Activated gamma-delta T cell treated with Interleukin-2 at 50 U/mL for 16 hours (primary cell): ENCODE measurements around the gene LRP1.

Experiments used
- DNase-seq: peaks from one replicate; pipeline ENCODE4 v3.0.0-alpha.2; 2020

LRP1 gene

DNA sequence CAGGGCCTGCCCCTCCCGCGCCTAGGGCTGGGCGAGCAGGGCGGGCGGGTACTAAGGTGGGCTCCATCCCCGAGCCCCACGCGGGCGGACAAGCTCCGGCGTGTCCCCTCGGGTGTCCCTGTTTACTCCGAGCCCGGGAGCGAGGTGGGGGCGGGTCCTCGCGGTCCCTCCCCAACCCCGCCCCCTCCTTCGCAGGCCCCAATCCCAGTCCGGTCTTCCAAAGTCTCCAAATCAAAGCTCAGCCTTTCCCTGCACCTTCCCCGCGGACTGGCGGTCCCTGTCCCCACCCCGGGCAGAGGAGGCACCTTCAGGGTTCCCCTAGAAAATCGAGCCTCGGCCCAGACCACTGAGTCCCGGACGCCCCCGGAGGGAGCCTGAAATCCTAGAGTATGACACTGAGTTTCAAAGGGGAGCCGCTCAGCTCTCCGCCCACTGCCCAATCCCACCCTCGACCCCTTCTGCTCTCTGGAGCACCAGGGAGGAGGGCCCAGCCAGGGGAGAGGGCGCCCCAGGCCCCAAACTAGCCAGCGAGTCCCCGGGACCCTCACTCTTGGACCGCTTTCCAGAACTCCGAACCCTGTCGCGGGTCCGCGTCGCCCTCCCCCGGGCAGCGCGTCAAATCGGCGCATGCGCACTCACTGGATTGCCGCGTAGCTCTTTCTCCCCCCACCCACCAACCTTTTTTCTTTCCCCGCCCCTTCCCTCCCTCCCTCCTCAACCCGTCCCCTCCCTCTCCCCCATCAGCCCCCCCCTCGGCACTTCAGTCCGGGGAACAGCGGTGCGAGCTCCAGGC, at the start of gene LRP1:
TSS of gene LRP1 (plus strand) at position 758 of the 793 bp plus-strand sequence. CDS start 482 bp downstream, outside the sequence.
- DNase-seq = peak; percentile 70

GRCh38 chr12:57078519-57079404, 49.5 kb upstream of the LRP1 start, which contains the start of gene NEMP1:
TSS of gene NEMP1 (minus strand) at chr12:57078791. CDS start at chr12:57078745, 46 bp downstream.
- DNase-seq = peak; percentile 95

DNA sequence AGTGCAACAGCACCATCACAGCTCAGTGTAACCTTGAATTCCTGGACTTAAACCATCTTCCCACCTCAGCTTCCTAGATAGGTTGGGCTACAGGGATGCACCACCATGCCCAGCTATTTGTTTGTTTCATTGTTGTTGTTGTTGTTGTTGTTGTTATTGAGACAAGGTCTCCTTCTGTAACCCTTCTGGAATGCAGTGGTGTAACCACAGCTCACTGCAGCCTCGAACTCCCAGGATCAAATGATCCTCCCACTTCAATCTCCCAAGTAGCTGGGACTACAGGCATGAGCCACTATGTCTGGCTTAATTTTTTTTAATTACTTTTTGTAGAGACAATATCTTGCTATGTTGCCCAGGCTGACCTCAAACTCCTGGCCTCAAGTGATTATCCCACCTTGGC, 48.5 kb upstream of the LRP1 start:
- no peak for DNase-seq

GRCh38 chr12:57080855-57081254, 47.4 kb upstream of the LRP1 start:
- no peak for DNase-seq

GRCh38 chr12:57085999-57086492, 42.2 kb upstream of the LRP1 start:
- no peak for DNase-seq

DNA sequence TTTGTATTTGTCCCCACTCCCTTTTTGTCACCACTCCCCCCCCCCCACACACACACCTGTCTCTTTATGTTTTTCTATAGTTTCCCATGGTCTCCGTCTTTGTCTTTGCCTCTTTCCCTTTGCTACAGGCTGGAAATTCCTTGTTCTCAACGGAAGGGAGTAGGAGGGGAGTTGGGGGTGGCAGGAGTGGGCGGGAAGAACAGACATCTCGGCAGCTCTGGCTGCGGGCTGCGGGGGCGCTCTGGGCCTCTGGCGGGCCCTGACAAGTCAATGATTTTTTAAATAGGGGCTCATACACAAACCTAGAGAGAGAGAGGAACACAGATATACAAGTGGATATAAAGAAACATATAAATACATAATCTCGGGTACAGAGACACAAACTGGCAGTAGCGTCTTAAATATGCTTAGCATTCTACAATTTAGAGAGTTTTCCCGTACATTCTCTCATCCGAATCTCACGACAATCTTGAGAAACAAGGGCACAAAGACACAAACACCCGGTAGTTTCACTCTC, 41.7 kb upstream of the LRP1 start:
- peak; percentile 42 for DNase-seq

- peak; percentile 88 for DNase-seq
These were observed 41.1 kb upstream of the LRP1 start for GRCh38 chr12:57087010-57087690.

DNA sequence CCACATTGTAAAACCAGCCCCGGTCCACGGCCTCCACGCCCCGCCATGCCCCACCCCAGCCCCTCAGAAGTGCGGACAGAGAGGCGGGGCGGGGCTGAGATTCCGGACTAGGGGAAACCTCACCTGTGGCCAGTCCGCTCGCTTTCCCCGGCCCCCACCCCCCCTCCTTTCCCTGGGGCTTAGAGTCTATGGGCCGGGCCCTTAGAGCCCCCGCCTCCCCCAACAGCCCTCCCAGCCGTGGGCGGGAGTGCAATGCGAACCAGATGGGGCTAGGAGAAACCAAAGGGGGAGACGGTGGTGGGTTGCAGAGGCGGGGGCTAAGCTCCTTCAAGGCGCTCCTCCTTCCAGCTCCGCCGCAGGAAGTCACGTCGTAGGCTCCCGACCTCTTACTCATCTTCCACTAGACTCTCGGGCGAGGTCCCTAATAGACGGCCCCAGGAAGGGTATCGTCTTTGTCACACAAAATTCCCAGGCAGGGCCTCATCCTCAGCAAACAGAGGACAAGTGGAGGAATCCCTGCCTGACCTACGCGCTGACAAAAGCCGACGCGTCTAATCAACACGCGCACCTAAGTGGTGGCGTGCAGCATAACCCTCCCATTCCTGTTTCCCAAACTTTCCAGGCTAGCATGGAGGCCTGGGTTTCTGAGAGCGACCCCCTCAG, 40.5 kb upstream of the LRP1 start:
- DNase-seq = peak; percentile 72

DNA sequence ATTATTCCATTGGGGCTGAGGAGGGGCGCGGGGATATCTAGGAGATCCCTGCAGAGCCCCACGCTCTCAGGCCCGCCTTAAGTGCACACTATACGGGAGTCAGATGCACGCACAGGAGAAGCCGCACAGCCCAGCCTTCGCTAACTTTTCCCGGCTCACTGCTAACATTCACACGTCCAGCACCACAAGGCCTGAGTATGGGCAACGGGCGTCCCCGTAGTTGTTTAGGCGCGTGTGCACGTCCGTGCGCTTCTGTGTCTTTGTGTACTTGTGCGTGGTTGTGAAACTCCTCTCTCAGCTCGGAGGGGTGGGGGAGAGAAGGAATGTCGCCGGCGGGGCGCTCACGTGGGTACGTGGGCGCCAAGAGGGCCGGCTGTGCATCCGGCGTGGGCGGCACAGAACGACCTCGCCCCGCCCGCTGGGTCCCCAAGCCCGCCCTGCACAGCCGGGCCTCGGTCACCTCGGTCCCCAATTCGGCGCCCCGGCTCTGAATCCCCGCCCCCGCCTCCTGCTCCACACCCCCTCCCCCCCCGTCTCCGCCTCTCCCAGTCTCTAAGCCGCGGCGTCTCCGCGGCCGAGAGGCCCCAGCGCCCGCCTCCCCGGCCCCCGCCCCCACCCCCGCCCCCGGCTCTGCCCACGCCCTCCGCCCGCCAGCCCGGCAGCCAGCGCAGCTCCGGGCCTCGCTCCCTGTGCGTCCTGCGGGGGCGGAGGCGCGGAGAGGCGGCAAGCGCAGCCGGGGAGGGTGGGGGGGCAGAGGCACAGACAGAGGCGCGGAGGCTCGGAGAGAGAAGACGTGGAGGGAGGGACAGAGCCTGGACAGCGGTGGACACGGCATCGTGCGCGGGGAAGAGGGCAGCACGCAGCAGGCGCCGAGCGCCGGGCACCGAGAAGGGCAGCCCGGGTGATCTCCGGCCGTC, 39.7 kb upstream of the LRP1 start, which contains the start of gene NAB2:
TSS of gene NAB2 (plus strand) at position 761 of the 917 bp plus-strand sequence. CDS start 158 bp downstream, outside the sequence.
- peak; percentile 96 for DNase-seq

DNA sequence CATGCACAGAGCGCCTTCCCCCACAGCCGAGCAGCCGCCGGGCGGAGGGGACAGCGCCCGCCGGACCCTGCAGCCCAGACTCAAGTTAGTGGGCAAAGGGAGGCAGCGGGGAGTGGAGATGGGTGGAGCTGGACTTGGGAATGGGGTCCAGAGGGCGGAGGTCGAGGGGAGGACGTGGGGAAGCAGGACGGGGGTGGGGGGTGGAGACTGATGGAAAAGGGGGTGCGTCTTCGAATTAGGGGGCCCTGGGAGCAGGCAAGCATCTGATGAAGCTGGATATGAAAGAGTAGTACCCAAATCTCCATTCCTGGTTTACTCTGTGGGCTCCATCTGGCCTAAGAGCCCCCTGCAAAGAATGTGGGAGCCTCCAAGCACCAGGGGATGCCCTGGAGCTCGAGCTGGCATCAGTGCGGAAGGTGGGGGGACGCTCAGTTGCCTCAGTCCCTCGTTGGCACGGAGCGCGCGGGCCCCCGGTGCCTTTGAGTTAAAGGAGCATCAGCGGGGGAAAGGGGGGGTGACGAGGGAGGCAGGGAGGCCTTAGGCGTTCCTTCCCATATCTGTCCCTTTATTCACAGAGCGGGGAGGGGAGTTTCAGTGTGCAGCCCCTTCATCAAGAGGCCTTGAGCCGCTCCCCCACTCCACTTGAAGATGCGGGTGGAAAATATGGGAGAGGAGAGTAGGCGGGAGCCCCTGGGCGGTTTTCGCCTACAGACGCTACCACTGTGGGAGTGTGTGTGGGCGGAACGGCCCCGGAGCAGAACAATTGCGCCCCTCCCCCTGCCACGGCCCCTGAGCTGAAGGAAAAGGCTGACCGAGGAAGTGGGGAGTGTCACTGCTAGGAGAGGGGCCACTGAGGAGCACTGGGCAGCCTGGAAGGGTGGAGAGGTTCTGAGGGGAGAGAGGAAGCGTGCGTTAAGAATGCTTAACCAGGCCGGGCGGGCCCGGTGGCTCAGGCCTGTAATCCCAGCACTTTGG, 38.7 kb upstream of the LRP1 start:
- peak; percentile 40 for DNase-seq

GRCh38 chr12:57090490-57090889, 37.8 kb upstream of the LRP1 start:
- DNase-seq = no peak

DNA sequence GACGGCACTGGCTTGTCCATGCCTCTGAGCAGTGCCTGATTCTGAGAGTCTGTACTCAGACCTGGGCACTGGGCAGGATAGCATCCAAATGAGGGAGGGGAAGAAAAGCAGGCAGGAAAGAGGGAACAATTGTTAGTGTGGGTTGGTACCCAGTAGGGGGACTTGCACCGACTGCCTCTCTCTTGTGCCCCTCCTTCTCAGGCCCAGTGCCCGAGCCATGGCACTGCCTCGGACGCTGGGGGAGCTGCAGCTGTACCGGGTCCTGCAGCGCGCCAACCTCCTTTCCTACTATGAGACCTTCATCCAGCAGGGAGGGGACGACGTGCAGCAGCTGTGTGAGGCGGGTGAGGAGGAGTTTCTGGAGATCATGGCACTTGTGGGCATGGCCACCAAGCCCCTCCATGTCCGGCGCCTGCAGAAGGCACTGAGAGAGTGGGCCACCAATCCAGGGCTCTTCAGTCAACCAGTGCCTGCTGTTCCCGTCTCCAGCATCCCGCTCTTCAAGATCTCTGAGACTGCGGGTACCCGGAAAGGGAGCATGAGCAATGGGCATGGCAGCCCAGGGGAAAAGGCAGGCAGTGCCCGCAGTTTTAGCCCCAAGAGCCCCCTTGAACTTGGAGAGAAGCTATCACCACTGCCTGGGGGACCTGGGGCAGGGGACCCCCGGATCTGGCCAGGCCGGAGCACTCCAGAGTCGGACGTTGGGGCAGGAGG, 37.2 kb upstream of the LRP1 start:
- no peak for DNase-seq

GRCh38 chr12:57091638-57092528, 36.4 kb upstream of the LRP1 start:
- DNase-seq = no peak

DNA sequence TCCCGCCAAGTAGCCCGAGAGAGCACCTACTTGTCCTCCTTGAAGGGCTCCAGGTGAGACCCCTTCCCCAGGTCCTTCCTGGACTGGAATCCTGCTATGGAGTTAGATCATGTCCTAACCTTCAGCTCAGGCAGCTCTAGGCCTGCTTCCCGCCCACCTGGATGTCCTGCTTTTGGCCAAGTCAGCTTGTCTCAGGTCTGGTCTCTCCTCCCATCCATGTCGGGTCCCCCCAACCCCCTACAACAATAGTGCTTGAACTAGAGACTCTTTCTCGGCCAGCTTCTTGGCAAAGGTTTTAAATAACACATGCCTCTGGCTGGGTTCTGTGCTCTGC, 35.8 kb upstream of the LRP1 start:
- no peak for DNase-seq

GRCh38 chr12:57092876-57093414, 35.3 kb upstream of the LRP1 start:
- no peak for DNase-seq

GRCh38 chr12:57093415-57094207, 34.7 kb upstream of the LRP1 start:
- DNase-seq = peak; percentile 58
